Testis (tissue), 3 donors: ENCODE measurements around the gene CALML6. TPM values are rescaled to one million over a fixed set of nuclear protein-coding genes. Genes with fewer than 3 reads are reported as not detected.

Experiments used
- DNase-seq: peaks from one replicate; pipeline ENCODE4 v3.0.0-alpha.2; 2019
- H3K27ac ChIP-seq, 2 donors: fragments of 200-600 bp; sonication (generic); one replicate each; pipeline ENCODE4 v1.5.1; 2019
- H3K27me3 ChIP-seq: fragments of 200-600 bp; sonication (generic); one replicate; pipeline ENCODE4 v1.5.1; 2019
- H3K36me3 ChIP-seq: fragments of 200-600 bp; sonication (generic); one replicate; pipeline ENCODE4 v1.5.1; 2017; ENCODE audit warnings: low read depth; ENCODE audit errors: missing control alignments
- H3K4me1 ChIP-seq: fragments of 200-600 bp; sonication (generic); one replicate; pipeline ENCODE4 v1.5.1; 2019
- H3K4me3 ChIP-seq, 2 donors: fragments of 200-600 bp; sonication (generic); one replicate each; pipeline ENCODE4 v1.5.1; 2017 to 2019
- H3K9me3 ChIP-seq: fragments of 200-600 bp; sonication (generic); one replicate; pipeline ENCODE4 v1.5.1; 2017
- POLR2A ChIP-seq: fragments of 450-650 bp; IDR thresholded peaks from one replicate; pipeline ENCODE4 v1.6.1; 2017; ENCODE audit warnings: antibody characterized with exemption, mild to moderate bottlenecking, moderate library complexity
- WGBS, 2 donors: methylation state at CpG; one replicate each; pipeline ENCODE4 v1.1.5; 2018; 5-methylcytosine and 5-hydroxymethylcytosine counted together
- intact Hi-C: fragments of 100-400 bp; cut with DNase I; formaldehyde crosslinking; loops from one replicate; pipeline ENCODE4 v1.15.1; 2023; ENCODE audit warnings: low total_unique reads
- polyA plus RNA-seq: library from polyadenylated mRNA; stranded (reverse); fragments of 350-450 nt; fragmentation: Illumina TruSeq; extraction: RNeasy Lipid Tissue Mini Kit (QIAGEN cat#74804); gene quantifications from one replicate; pipeline ENCODE4 v1.2.3, GENCODE V29; 2014; ENCODE audit warnings: low read depth, low replicate concordance; ENCODE audit not compliant: insufficient read depth
- total RNA-seq, 2 donors: library from RNA; depleted of rRNA; stranded (reverse); fragments of >200 nt; gene quantifications; one replicate each; pipeline ENCODE4 v1.2.3, GENCODE V29; 2016
- TF ChIP-seq, protein P1 (sequence below), 3 experiments: fragments of 450-650 bp in 2 of 3; fragments of 200-600 bp in 1 of 3; sonication (generic) in 1 of 3; IDR thresholded peaks; one replicate each; pipeline ENCODE4 v1.5.1; 2016 to 2019; ENCODE audit warnings: antibody characterized with exemption in 3 of 3, mild to moderate bottlenecking in 2 of 3, moderate library complexity in 1 of 3

CALML6 gene
- total and polyA plus RNA-seq, 3 donors from 2014 or later = 0.96 to 2.1 (median 1.2) TPM

DNA sequence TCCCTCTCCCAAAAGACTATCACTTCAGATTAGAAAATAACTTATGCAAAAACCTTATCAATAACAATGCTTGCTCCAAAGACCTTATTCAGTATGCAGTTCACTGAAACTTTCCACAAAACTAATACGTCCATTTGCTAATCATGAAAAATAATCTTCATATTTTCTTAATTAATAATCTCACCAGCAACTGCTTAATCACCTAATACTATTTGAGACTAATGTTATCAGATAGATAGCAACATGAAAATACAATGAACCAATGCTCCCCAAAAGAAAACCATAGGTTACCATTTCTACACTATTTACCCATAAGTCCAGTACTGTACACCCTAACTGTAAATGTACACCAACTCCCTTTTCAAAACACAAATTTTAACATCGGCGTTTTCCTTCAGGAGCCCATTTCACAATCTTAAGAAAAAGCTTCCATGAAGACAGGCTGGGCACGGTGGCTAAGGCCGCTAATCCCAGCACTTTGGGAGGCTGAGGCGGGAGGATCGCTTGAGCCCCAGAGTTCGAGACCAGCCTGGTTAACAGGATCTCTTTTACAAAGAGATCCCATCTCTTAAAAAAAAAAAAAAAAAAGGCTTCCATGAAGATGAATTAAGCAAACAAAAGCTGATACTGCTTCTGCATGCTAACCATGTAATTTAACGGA, 25.8 kb upstream of the CALML6 start:
- no peaks in the 10 kb centered on the region for H3K27me3 ChIP-seq
- H3K4me1 ChIP-seq = peaks cover 37% of the 10 kb centered on the region
- H3K36me3 ChIP-seq = no peaks in the 10 kb centered on the region
- H3K27ac ChIP-seq = peak overlapping the region; percentile 88 to 96
- DNase-seq = no peak
- 6 to 10% methylated on average over 9 of the region's 9 CpGs for WGBS, 2 donors
- intact Hi-C loops = no loop called here
- TF ChIP-seq, protein P1, sequence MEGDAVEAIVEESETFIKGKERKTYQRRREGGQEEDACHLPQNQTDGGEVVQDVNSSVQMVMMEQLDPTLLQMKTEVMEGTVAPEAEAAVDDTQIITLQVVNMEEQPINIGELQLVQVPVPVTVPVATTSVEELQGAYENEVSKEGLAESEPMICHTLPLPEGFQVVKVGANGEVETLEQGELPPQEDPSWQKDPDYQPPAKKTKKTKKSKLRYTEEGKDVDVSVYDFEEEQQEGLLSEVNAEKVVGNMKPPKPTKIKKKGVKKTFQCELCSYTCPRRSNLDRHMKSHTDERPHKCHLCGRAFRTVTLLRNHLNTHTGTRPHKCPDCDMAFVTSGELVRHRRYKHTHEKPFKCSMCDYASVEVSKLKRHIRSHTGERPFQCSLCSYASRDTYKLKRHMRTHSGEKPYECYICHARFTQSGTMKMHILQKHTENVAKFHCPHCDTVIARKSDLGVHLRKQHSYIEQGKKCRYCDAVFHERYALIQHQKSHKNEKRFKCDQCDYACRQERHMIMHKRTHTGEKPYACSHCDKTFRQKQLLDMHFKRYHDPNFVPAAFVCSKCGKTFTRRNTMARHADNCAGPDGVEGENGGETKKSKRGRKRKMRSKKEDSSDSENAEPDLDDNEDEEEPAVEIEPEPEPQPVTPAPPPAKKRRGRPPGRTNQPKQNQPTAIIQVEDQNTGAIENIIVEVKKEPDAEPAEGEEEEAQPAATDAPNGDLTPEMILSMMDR (IDR thresholded peaks at IDR 0.05) = no peak
- H3K9me3 ChIP-seq = no peaks in the 10 kb centered on the region
- peak overlapping the region; percentile 86 to 94 for H3K4me3 ChIP-seq

GRCh38 chr1:1889847-1890505, 25.1 kb upstream of the CALML6 start:
- H3K27ac ChIP-seq = peak overlapping the region; percentile 88 to 96
- WGBS, 2 donors = 0 to 1% methylated on average over 3 to 82 of the region's 88 CpGs
- peaks cover 44% of the 10 kb centered on the region for H3K4me1 ChIP-seq
- H3K27me3 ChIP-seq = no peaks in the 10 kb centered on the region
- H3K36me3 ChIP-seq = no peaks in the 10 kb centered on the region
- intact Hi-C loops = no loop called here
- TF ChIP-seq POLR2A = no peak
- TF ChIP-seq, protein P1 (IDR thresholded peaks at IDR 0.05) = no peak
- peak; percentile 48 for DNase-seq
- no peaks in the 10 kb centered on the region for H3K9me3 ChIP-seq
- peak overlapping the region; percentile 86 to 94 for H3K4me3 ChIP-seq

GRCh38 chr1:1890506-1891348, 24.3 kb upstream of the CALML6 start, which contains the start of gene GNB1:
GNB1 (minus strand) TSS chr1:1891087; CDS start chr1:1825453, 65,634 bp downstream.
- Histone ChIP-seq H3K36me3 (no peaks in the 10 kb centered on the region), H3K4me1 (peaks cover 47% of the 10 kb centered on the region), H3K4me3 (peak within 1 kb of the TSS; percentile 86 to 94), H3K9me3 (no peaks in the 10 kb centered on the region), H3K27me3 (no peaks in the 10 kb centered on the region), H3K27ac (peak within 1 kb of the TSS; percentile 91 to 96)
- intact Hi-C loops = no loop called here
- TF ChIP-seq POLR2A = peak; percentile 81
- TF ChIP-seq, protein P1 (IDR thresholded peaks at IDR 0.05) = peak in 1 of 3 experiments; percentile 13
- DNase-seq = peak; percentile 90
- WGBS, 2 donors = 0% methylated on average over 52 of the region's 137 CpGs; no CpG with 5 or more reads in 1 of the 2 donors

GRCh38 chr1:1891349-1892078, 23.5 kb upstream of the CALML6 start:
- Histone ChIP-seq H3K36me3 (no peaks in the 10 kb centered on the region), H3K4me1 (peaks cover 47% of the 10 kb centered on the region), H3K4me3 (peak overlapping the region; percentile 86), H3K9me3 (no peaks in the 10 kb centered on the region), H3K27ac (peak overlapping the region; percentile 91 to 96), H3K27me3 (no peaks in the 10 kb centered on the region)
- 0 to 2% methylated on average over 21 to 37 of the region's 59 CpGs for WGBS, 2 donors
- peak; percentile 83 for DNase-seq
- TF ChIP-seq, protein P1 (IDR thresholded peaks at IDR 0.05) = no peak
- TF ChIP-seq POLR2A = no peak
- intact Hi-C loops = no loop called here
